Osteocyte (in vitro differentiated cells): ENCODE results near the gene HACE1. TPM values are rescaled to one million over a fixed set of nuclear protein-coding genes. Genes with fewer than 3 reads are reported as not detected.

Source experiments
- DNase-seq: peaks from one replicate; pipeline ENCODE4 v3.0.0; 2021; ENCODE audit warnings: mixed read lengths; ENCODE audit not compliant: unreplicated experiment; ENCODE audit errors: extremely low spot score
- H3K27ac Mint-ChIP-seq: one replicate; pipeline ENCODE4 v1.8.0; 2021; ENCODE audit warnings: mild to moderate bottlenecking, mixed read lengths; ENCODE audit not compliant: unreplicated experiment
- H3K27me3 Mint-ChIP-seq: one replicate; pipeline ENCODE4 v1.8.0; 2021; ENCODE audit warnings: mixed read lengths; ENCODE audit not compliant: unreplicated experiment
- H3K36me3 Mint-ChIP-seq: one replicate; pipeline ENCODE4 v1.8.0; 2021; ENCODE audit warnings: mixed read lengths; ENCODE audit not compliant: unreplicated experiment
- H3K4me1 Mint-ChIP-seq: one replicate; pipeline ENCODE4 v1.8.0; 2021; ENCODE audit warnings: mixed read lengths; ENCODE audit not compliant: unreplicated experiment
- H3K4me3 Mint-ChIP-seq: one replicate; pipeline ENCODE4 v1.8.0; 2021; ENCODE audit warnings: mild to moderate bottlenecking, moderate library complexity, mixed read lengths; ENCODE audit not compliant: unreplicated experiment
- H3K9me3 Mint-ChIP-seq: one replicate; pipeline ENCODE4 v1.8.0; 2021; ENCODE audit warnings: mixed read lengths; ENCODE audit not compliant: unreplicated experiment
- CTCF ChIP-seq: fragments of 200-600 bp; sonication (generic); IDR thresholded peaks from 2 replicates; pipeline ENCODE4 v1.5.0; 2021; ENCODE audit warnings: antibody characterized with exemption, mild to moderate bottlenecking, moderate library complexity
- total RNA-seq: library from RNA; stranded (reverse); gene quantifications from 2 replicates; pipeline ENCODE4 v1.2.1, GENCODE V29; 2021

HACE1 gene
- total RNA-seq, 1 donor from 2014 or later: 29.9 TPM

GRCh38 chr6:104699593-104700329 lies 160.0 kb downstream of the HACE1 start:
- Mint-ChIP-seq H3K4me3 (no peak overlapping the region), H3K9me3 (no peaks in the 10 kb centered on the region), H3K4me1 (peaks cover 50% of the 10 kb centered on the region)

GRCh38 chr6:104698979-104699378 lies 160.7 kb downstream of the HACE1 start:
- Mint-ChIP-seq H3K4me1 (peaks cover 42% of the 10 kb centered on the region), H3K4me3 (no peak overlapping the region), H3K27me3 (no peaks in the 10 kb centered on the region), H3K36me3 (no peaks in the 10 kb centered on the region), H3K27ac (no peak overlapping the region), H3K9me3 (no peaks in the 10 kb centered on the region)
- TF ChIP-seq CTCF: no peak
- no peak for DNase-seq

More at GRCh38 chr6:104699593-104700329, 160.0 kb downstream of the HACE1 start:
- Mint-ChIP-seq H3K27ac (no peak overlapping the region), H3K36me3 (no peaks in the 10 kb centered on the region), H3K27me3 (no peaks in the 10 kb centered on the region)
- no peak for TF ChIP-seq CTCF
- DNase-seq: no peak

GRCh38 chr6:104692008-104692407 lies 167.7 kb downstream of the HACE1 start:
- DNase-seq: no peak
- Mint-ChIP-seq H3K9me3 (peaks cover 6% of the 10 kb centered on the region), H3K4me3 (no peak overlapping the region), H3K36me3 (peaks cover 4% of the 10 kb centered on the region), H3K4me1 (peaks cover 28% of the 10 kb centered on the region), H3K27me3 (no peaks in the 10 kb centered on the region), H3K27ac (no peak overlapping the region)
- no peak for TF ChIP-seq CTCF

- no peak overlapping the region for H3K4me3 Mint-ChIP-seq
- H3K27me3 Mint-ChIP-seq: no peaks in the 10 kb centered on the region
- peaks cover 37% of the 10 kb centered on the region for H3K4me1 Mint-ChIP-seq
- H3K9me3 Mint-ChIP-seq: peaks cover 6% of the 10 kb centered on the region
- peaks cover 4% of the 10 kb centered on the region for H3K36me3 Mint-ChIP-seq
- no peak for TF ChIP-seq CTCF
- DNase-seq: no peak
- H3K27ac Mint-ChIP-seq: peak overlapping the region; percentile 65
These were observed 170.0 kb downstream of the HACE1 start for GRCh38 chr6:104689551-104690205.

- H3K36me3 Mint-ChIP-seq: peaks cover 4% of the 10 kb centered on the region
- no peak overlapping the region for H3K4me3 Mint-ChIP-seq
- no peaks in the 10 kb centered on the region for H3K27me3 Mint-ChIP-seq
- H3K4me1 Mint-ChIP-seq: peaks cover 41% of the 10 kb centered on the region
- peaks cover 6% of the 10 kb centered on the region for H3K9me3 Mint-ChIP-seq
- H3K27ac Mint-ChIP-seq: peak overlapping the region; percentile 70
- DNase-seq: no peak
- no peak for TF ChIP-seq CTCF
These were observed 171.3 kb downstream of the HACE1 start for GRCh38 chr6:104688283-104688969.
